NOMO-1 treated with DMSO at 0.1 percent for 48 hours (cell line): Measurements from ENCODE around the gene NUDCD2.

ENCODE experiments used
- DNase-seq: peaks from one replicate; lab custom pipeline; 2025; ENCODE audit not compliant: unreplicated experiment; lab: John Stamatoyannopoulos, UW

NUDCD2 gene, protein sequence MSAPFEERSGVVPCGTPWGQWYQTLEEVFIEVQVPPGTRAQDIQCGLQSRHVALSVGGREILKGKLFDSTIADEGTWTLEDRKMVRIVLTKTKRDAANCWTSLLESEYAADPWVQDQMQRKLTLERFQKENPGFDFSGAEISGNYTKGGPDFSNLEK

DNA sequence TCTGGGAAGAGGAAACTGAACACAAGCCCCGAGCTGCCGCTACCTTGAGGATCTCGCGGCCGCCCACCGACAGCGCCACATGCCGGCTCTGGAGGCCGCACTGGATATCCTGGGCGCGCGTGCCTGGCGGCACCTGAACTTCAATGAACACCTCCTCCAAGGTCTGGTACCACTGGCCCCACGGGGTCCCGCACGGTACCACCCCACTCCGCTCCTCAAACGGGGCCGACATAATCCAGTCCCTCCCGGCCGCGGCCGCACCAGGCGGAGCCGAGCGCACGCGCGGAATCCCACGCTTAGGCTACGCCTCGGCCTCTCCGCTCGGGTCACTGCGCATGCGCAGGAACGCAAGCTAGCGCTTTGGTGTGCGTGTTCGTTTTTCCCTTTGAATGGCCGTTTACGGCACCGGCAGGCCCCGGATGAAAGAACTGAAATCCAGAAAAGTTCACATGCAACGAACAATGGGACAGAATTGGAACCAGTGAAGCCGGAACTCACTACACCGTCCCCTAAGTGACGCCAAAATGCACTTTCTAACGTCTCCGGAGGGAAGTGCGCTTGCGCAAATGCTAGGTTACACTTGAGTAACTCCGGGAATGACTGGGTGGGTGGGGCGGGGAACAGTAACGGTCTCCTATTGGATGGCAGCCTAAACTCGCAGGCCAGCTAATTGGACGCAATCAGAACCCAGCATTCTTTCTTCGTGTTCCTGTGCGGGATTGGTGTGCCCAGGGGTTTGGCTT lies at the start of gene NUDCD2:
Gene NUDCD2 (minus strand): TSS at position 284 of the 743 bp plus-strand sequence. CDS start 52 bp downstream, at position 232.
- DNase-seq, result peak; percentile 98

DNA sequence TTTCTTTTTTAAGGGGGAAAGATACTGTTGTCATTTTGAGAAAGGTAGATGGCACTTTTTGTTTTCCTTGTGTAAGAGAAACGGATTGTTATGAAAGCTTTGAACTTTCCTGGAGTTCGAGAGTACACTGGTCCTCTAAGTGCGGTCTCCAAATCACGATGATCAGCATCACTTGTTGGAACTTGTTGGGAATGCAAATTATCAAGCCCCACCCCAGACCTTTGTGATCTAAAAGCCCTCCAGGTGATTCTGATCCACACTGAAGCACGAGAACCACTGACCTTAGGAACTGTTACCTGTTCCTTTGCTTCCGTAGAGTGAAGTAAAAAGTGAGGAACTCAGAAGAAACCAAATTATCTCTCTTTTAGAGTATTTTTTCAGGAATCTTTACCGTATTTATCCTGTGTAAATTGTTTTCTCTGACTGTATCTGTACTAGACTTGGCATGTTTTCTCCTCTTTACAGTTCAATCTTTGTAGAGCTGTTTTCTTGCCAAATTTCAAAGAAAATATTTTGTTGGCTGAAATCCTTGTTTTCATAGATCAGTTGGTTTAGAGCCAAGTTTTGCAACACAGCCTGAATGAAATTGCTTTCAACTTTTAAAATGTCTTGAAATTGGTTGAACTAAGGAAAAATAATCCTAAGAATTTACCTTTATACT lies 49.5 kb upstream of the NUDCD2 start:
- no peak for DNase-seq

DNA sequence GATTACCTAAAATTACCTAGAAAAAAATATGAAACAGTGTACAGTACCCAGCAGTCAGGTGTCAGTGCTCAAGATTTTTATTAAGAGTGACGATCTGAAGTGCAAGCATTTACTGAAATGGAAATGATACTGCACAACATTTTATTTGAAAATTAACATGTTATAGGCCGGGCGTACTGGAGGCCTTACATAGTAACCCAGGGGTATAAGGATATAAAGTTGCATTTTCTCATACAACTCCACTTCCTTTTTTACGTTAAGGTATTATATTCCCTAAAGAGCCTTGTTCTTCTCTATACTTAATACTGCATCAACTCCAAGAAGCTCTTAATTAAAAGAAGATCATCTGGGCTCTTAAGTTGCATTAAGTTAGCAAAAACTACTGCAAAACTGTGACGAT lies 48.9 kb upstream of the NUDCD2 start:
- no peak for DNase-seq

DNA sequence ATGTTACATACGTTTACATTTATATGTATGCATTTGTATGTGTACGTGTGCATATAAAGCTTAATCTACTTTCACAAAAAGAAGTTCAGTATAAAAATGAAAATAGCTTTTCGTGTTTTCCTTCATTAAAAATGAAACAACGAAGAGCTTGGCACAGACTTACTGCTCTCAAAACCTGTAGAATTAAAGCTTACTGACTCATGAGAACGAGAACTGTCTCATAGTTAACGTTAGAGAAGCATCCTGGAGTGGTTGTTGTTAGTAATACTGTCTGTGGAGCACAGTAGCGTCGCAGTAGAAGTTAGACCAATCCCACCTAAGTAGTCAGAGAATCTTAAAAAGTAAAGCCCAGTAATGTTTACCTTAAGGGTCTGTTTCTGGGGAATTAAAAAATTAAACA lies 46.8 kb upstream of the NUDCD2 start:
- DNase-seq, result peak; percentile 20

DNA sequence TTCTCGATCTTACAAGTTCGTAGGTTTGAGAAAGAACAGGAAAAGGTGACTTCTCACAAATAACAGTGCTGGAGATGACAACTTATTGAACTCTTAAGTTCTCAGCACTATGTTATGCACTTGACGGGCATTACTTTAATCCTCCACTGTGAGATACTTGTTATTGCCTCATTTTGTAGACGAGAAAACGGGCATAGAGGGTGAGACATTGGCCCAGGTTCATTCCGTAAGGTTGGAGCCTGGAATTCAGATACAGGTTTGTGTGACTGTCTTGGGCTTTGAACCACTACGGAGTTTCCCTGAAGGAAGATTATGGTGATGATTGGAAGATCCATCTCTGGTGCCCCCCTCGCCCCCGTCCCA lies 46.2 kb upstream of the NUDCD2 start:
- DNase-seq, result no peak

DNA sequence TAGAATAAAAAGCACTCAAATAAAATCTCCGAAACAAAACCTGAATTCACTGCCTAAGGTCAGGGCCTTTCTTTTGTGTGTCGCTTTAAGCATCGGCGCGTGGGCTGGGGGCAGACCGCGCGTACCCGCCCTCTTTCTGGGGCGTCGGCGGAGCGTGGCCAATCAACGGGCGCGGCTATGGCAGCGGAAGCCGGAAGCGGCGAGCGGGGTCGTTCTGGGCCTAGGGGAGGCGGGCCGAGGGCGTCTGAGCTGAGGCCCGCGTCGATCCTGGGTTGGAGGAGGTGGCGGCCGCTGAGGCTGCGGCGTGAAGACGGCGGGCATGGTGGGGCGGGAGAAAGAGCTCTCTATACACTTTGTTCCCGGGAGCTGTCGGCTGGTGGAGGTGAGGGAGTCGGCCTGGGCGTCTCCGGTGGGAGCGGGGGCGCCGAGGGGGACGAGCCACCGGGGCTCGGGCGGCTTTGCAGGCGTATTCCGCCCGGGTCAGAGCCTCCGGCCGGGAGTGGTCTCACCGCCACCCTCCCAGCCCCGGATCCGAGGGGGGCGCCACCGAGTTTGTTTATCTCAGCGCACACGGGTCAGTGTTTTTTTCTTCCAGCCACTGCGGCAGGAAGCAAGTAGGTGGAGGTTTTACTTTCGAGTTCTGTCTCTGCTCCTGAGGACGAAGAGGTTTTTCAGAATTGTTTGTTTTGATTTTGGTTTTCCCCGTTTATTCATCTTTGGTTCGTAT lies 45.6 kb upstream of the NUDCD2 start, which contains the start of gene MAT2B:
Gene MAT2B (plus strand): TSS at position 252 of the 727 bp plus-strand sequence. CDS start 68 bp downstream, at position 320.
- peak; percentile 95 for DNase-seq

DNA sequence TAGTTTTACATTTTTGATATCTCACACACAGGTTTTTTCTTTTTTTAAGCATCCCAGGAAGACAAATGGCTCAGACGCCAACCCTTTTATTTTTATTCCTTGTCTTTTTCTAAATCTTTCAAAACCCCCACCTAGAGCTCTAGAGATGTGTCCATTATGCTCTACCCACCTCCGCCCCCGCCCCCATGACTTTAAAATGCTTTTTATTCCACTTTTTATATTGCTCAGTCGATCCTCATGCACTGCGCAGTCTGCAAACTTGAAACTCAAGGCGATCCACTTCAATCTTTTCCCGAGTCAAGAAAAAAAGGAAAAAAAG lies 45.1 kb upstream of the NUDCD2 start:
- DNase-seq, result no peak

DNA sequence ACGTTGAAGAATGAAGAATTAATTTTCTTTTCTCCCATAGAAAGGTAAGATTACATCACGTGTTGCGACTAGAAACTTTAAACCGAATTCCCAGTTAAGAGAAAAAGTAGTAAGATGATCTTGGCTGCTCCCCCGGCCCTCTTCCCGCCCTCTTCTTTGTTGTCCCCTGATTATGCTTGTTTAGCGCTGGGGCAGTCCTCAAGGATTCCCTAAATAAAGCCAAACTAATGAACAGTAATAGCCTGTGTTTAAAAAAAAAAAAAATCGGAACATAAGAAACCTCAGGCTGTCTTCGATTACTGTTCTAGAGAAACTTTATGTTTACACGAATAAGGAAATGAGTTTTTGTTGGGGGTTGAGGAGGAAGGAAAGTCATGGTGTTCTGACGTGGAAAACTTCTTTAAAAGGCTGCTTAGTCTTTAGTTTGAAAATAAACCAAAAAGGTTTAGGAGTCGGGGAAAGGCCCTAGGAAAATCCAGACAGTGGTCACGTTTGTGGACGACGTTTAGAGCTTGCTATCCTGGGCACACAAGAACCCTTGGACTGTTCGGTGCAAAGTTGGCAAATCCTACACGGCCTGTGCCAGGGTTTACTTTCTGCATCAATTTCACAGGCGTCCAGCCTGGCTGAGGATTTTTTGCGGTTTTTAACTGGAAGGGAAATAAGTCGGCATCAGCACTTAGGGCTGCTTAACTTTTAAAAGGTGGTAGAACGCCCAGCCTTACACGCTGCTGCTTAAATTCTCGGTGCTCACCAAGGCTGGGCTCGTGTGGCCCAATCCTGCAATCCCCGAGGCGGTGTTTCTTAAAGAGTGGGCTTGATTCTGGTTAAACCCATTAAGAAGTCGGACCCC lies 44.4 kb upstream of the NUDCD2 start:
- DNase-seq, result peak; percentile 58

DNA sequence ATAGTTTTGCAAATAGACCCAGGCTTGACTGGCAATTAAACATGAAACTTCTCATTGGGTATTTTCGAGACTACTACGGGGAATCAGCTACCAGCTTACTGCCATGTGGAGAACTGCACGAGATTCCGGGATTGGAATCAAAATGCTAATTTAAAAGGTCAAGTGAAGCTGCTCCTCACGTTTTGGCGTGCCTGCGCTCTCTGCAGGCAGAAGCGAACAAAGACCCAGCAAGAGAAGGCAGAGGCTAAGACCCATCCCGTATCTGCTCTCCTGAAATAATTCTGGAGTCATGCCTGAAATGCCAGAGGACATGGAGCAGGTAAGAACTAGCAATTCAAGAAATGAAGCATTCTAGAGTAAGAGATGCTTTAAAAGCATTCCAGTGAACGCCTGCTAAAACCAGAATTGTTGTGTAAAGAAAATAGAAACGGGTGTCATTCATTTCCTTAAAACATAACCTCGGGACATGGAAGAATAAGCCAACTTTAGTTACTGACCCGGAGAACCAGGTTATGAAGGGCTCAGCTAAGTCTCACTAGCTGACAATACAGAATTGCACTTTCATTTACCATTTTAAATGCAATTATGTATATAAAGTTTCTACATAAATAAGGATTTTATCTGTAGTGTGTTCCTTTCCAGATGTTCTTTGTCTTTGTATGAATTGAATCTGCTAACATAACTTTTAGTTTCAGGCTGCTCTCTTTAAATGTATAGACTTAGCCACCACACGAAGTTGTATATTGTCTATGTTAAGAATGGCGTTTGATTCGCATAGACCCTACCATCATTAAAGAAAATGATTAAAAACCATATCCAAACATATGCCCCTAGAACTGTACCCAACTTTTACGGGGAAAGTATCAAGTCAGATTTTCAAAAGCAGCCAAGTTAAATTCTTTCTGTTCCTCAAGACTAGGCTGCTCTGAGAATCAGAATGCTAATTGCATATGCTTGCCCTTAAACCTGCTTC lies 43.5 kb upstream of the NUDCD2 start:
- DNase-seq, result peak; percentile 55

DNA sequence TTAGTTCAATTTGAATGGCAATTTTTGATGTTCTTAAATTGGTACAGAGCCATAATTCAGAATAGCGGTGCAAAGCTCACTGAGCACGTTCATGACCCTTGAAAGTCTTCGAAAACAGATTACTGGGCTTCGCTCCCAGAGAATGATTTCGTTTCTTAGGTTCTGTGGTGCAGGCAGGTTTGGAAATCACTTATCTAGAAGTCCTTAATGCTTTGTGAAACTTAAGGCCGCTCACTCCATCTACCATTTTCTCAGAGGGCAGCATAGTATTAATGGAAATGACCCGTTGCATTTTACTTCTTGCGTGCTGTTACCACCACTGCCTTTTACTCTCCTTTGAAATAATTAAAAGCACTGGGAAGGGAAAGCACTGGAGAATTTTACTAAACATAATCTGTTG lies 42.6 kb upstream of the NUDCD2 start:
- no peak for DNase-seq

DNA sequence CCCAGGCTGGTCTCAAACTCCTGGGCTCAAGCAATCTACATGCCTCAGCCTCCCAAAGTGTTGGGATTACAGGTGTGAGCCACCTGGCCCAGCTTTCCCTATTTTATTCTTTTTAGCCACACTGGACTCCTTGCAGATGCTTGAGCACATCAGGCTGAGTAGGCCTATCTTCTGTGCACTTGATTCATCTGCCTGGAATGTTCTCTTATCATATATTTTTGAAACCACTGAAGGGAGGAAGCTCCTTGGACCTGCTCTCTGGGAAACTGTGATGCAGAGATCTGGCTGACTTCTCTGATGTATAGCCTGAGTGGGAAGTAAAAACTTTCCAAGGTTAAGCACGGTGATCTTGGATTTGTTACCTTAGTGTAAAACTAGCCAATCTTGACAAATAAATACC lies 39.0 kb upstream of the NUDCD2 start:
- DNase-seq, result no peak

DNA sequence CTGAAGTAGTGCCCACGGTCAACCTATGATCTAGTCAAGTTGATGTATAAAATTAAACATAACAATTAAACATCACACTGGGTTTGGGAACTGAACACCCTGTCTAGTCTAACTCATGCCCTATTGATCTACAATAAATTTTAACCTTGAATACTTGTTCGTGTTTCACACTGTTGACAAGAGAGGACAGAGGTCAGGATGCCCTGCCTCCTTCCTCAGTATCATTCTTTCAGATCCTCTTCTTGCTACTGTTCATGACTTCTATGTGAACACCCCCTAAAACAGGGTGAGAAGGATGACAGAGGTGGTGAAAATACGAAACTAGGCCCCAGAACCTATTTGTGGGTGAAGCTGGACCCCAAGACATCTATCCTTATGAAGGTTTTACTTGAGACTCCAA lies 37.4 kb upstream of the NUDCD2 start:
- DNase-seq, result no peak

DNA sequence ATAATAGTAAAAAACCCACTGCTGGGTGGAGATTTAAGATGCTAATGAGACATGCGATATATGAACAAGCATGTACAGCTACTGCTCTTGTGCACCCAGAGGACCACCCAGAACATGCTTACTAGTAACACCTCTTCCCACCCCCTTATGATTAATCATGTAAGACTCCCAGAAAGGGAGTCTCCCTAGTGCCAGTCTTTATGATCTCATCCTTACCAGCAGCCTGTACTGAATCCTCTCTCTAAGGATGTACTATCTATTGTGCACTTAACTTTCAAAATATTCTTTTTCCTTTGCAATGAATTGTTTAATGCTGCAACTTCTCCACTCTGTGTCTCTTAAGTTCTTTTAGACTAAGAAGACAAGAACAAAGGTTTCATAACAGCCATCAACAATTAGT lies 36.4 kb upstream of the NUDCD2 start:
- no peak for DNase-seq

DNA sequence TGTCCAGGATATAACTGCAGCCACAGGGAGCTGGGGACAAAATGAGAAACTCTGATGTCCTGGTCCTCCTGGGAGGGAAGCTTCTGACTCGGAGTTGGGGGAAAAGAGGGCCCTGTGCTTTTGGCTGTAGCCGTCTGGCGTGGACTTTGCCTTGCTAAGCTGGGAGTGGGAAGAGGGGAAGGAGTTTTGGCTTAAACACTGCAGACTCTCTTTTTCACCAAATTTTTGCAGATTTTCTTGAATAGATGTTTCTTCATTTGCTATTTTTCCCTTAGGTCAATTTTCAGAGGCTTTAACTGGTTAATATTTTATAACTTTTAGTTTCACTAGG lies 29.8 kb upstream of the NUDCD2 start:
- DNase-seq, result no peak

DNA sequence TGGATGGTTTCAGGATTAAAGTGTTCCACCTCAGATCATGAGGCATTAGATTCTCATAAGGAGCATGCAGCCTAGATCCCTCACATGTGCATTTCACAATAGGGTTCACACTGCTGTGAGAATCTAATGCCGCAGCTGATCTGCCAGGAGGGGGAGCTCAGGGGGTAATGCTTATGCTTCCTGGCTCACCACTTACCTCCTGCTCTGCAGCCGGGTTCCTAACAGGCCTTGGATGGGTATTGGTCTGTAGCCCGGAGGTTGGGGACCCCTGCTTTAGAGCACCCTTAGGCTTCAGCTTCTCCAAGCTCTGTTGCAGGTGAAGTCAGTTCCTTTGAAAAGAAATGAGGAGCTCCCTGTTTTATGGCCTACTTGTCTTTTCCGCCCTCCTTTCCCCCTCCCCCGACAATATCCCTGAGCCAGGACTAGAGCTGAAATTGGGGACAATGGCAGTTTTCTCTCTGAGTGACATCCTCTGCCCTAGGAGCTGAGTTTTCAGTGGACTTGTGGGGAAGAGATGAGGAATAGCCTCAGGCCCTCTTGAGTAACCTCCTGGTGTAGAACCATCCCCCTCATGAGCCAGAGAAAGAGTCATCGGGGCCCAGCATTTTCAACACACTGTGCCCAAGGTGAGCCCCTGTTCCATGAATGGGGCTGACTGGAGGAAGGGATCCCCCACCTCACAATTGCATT lies 29.3 kb upstream of the NUDCD2 start:
- DNase-seq, result no peak

DNA sequence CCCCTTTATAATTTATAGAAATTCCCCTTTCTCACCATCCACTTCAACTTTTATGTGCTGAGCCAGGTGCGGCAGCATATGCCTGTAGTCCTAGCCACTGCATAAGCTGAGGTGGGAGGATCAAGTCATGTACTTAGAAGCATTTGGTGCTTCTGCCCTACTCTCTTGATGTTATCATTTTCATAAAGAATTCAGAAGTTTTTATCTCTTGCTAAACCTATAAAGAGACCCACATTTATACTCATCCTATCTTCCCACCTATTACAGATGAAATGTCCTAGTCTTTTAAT lies 19.0 kb upstream of the NUDCD2 start:
- no peak for DNase-seq

DNA sequence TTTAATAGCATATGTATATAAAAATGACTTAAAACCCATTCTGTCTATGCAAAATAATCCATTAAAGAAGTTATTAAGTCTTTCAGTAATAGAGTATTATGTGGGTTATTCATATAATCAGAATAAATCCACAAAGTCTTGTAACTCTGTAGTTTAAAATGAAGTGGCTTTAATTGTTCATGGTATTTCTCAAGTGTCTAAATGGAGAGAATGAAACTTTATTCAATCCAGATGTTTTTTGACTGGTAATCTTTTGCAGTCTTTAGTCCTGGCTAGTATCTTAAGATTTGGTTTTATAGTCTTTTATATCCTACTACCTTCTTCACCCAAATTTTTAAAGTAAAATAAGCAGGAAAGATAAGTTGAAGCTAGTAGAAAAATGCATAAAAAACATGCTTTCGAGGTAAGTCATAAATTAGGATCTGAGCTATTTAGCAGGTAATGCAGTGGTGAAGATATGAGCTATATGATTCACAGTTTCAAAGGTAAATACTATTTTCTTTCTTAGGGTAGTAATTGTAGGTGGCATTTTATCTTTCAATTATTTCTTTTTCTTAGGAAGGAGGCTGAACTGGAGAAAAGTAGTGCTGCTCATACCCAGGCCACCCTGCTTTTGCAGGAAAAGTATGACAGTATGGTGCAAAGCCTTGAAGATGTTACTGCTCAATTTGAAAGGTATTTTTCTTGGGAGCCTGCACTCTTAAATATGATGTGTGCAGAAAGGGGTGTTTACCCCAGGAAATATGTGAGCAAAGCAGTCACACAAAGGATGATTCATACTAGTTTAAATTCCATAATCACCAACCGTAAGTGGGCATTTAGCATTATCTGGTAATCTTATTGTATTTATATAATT lies 18.5 kb upstream of the NUDCD2 start:
- DNase-seq, result no peak

DNA sequence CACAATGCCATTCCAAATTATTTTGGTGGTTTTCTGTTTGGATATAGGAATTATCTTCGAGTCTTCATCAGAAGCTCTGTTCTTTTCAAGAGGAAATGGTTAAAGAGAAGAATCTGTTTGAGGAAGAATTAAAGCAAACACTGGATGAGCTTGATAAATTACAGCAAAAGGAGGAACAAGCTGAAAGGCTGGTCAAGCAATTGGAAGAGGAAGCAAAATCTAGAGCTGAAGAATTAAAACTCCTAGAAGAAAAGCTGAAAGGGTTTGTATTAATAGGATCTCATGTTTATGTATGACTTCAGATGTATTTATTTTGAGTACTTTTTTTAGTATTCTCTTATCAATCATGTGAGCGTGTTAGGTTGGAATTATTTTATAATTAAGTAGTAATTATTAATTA lies 15.5 kb upstream of the NUDCD2 start:
- peak; percentile 67 for DNase-seq
